Uterus (tissue), 4 donors: ENCODE measurements around the gene SNTG2. TPM values are rescaled to one million over a fixed set of nuclear protein-coding genes. Genes with fewer than 3 reads are reported as not detected.

Source experiments
- DNase-seq, 2 donors: peaks; one replicate each; pipeline ENCODE4 v3.0.0-alpha.2; 2019 to 2020
- H3K27ac ChIP-seq, 2 donors: fragments of 200-600 bp; sonication (generic); 1 replicate in 1 of 2; 2 replicates in 1 of 2; pipeline ENCODE4 v1.5.1; 2016 to 2018
- H3K27me3 ChIP-seq, 2 donors: fragments of 200-600 bp; sonication (generic); one replicate each; pipeline ENCODE4 v1.5.1; 2018 to 2019; ENCODE audit warnings: control low read depth in 1 of 2
- H3K36me3 ChIP-seq, 2 donors: fragments of 200-600 bp; sonication (generic); one replicate each; pipeline ENCODE4 v1.5.1; 2019; ENCODE audit warnings: control low read depth in 1 of 2
- H3K4me1 ChIP-seq, 2 donors: fragments of 200-600 bp; sonication (generic); one replicate each; pipeline ENCODE4 v1.5.1; 2018 to 2019; ENCODE audit warnings: control low read depth in 1 of 2
- H3K4me3 ChIP-seq, 2 donors: fragments of 200-600 bp; sonication (generic); 1 replicate in 1 of 2; 2 replicates in 1 of 2; pipeline ENCODE4 v1.5.1; 2018 to 2019; ENCODE audit warnings: mild to moderate bottlenecking in 1 of 2
- H3K9me3 ChIP-seq, 2 donors: fragments of 200-600 bp; sonication (generic); one replicate each; pipeline ENCODE4 v1.5.1; 2019; ENCODE audit warnings: control low read depth in 1 of 2
- POLR2A ChIP-seq, 2 donors: fragments of 450-650 bp; IDR thresholded peaks; one replicate each; pipeline ENCODE4 v1.6.1; 2016; ENCODE audit warnings: antibody characterized with exemption in 2 of 2, mild to moderate bottlenecking in 1 of 2, moderate library complexity in 1 of 2
- intact Hi-C: fragments of 100-400 bp; cut with DNase I; formaldehyde crosslinking; loops from one replicate; pipeline ENCODE4 v1.15.1; 2023; ENCODE audit warnings: low total_unique reads
- total RNA-seq, 4 donors: library from RNA; depleted of rRNA in 3 of 4; stranded (reverse); fragments of >200 nt in 3 of 4; gene quantifications; one replicate each; pipeline versions ENCODE4 v1.1.0 to v1.2.4, GENCODE V29; 2014 to 2023
- TF ChIP-seq, protein P1 (sequence below), 4 experiments: fragments of 200-600 bp in 2 of 4; fragments of 450-650 bp in 2 of 4; sonication (generic) in 2 of 4; IDR thresholded peaks; one replicate each; pipeline ENCODE4 v1.5.1; 2016 to 2019; ENCODE audit warnings: antibody characterized with exemption in 4 of 4, mild to moderate bottlenecking in 2 of 4, moderate library complexity in 1 of 4
- donor health status: DM: yes; HTN: yes; CAD: no.

The SNTG2 gene
- total RNA-seq, 4 donors from 2014 or later, result 3.2 to 46.2 (median 31.4) TPM

DNA sequence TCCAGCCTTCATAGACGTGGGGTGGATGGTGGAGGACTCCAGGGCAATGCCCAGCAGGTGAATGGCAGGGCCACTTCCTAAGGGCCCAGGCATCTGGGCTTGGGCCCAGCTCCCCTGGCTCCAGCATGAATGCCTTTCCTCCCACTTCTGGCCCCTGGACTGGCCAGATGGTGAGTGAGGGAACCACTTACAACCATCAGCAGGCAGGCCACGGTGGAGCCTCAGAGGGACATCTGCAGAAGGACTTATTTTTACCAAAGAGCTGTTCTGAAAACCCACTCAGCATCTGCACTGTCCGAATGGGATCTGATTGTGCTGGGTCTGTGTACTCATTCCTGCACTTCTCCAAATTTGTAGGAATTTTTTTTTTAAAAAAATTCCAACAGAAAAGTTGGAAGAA is 69.6 kb downstream of the SNTG2 start:
- Histone ChIP-seq H3K27ac (no peak overlapping the region), H3K4me1 (no peaks in the 10 kb centered on the region), H3K36me3 (no peaks in the 10 kb centered on the region), H3K9me3 (no peaks in the 10 kb centered on the region), H3K27me3 (no peaks in the 10 kb centered on the region), H3K4me3 (no peak overlapping the region)
- intact Hi-C loops, result no loop called here
- no peak for DNase-seq
- TF ChIP-seq POLR2A (IDR thresholded peaks at IDR 0.05), result no peak
- TF ChIP-seq, protein P1, sequence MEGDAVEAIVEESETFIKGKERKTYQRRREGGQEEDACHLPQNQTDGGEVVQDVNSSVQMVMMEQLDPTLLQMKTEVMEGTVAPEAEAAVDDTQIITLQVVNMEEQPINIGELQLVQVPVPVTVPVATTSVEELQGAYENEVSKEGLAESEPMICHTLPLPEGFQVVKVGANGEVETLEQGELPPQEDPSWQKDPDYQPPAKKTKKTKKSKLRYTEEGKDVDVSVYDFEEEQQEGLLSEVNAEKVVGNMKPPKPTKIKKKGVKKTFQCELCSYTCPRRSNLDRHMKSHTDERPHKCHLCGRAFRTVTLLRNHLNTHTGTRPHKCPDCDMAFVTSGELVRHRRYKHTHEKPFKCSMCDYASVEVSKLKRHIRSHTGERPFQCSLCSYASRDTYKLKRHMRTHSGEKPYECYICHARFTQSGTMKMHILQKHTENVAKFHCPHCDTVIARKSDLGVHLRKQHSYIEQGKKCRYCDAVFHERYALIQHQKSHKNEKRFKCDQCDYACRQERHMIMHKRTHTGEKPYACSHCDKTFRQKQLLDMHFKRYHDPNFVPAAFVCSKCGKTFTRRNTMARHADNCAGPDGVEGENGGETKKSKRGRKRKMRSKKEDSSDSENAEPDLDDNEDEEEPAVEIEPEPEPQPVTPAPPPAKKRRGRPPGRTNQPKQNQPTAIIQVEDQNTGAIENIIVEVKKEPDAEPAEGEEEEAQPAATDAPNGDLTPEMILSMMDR (IDR thresholded peaks at IDR 0.05), result no peak

DNA sequence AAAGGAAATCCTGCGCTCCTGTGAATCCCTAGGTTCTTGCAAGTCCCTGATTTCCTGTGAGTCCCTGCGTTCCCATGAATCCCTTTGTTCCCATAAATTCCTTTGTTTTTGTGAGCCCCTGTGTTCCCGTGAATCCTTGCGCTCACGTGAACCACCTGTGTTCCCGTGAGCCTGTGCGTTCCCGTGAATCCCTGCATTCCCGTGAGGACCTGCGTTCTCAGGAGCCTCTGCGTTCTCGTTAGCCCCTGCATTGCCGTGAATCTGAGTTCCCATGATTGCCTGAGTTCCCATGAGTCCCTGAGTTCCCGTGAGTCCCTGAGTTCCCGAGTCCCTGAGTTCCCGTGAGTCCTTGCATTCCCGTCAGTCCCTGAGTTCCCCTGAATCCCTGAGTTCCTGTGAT is 71.5 kb downstream of the SNTG2 start:
- DNase-seq, result no peak
- intact Hi-C loops, result no loop called here
- H3K27me3 ChIP-seq, result no peaks in the 10 kb centered on the region

DNA sequence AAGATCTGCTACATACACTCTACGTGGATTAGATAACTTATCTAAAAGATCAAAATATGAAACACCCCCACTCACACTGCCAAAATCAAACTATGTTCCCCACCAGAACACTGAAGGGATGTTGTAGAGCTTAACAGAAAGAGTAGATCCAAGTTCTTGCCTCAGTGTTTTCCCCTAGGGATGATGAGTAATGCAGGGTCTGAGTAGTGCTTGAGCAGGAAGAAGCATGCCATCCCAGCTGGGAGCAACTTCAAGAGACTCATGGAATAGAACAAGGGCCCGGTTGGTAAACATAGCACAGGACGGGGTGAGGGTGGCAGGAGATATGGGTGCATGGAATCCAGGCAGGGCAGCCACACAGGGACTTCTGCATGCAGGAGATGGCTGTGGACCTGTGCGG is 74.3 kb downstream of the SNTG2 start:
- no peaks in the 10 kb centered on the region for H3K9me3 ChIP-seq
- no peak overlapping the region for H3K27ac ChIP-seq
- DNase-seq, result no peak
- intact Hi-C loops, result no loop called here
- no peaks in the 10 kb centered on the region for H3K27me3 ChIP-seq
- no peak overlapping the region for H3K4me3 ChIP-seq
- no peaks in the 10 kb centered on the region for H3K36me3 ChIP-seq
- TF ChIP-seq, protein P1 (IDR thresholded peaks at IDR 0.05), result no peak
- TF ChIP-seq POLR2A (IDR thresholded peaks at IDR 0.05), result no peak
- no peaks in the 10 kb centered on the region for H3K4me1 ChIP-seq

More for the DNA sequence above, 71.5 kb downstream of the SNTG2 start:
- H3K9me3 ChIP-seq, result no peaks in the 10 kb centered on the region
- no peak overlapping the region for H3K27ac ChIP-seq
- no peak for TF ChIP-seq POLR2A (IDR thresholded peaks at IDR 0.05)
- TF ChIP-seq, protein P1 (IDR thresholded peaks at IDR 0.05), result no peak
- no peak overlapping the region for H3K4me3 ChIP-seq
- no peaks in the 10 kb centered on the region for H3K36me3 ChIP-seq
- H3K4me1 ChIP-seq, result no peaks in the 10 kb centered on the region

DNA sequence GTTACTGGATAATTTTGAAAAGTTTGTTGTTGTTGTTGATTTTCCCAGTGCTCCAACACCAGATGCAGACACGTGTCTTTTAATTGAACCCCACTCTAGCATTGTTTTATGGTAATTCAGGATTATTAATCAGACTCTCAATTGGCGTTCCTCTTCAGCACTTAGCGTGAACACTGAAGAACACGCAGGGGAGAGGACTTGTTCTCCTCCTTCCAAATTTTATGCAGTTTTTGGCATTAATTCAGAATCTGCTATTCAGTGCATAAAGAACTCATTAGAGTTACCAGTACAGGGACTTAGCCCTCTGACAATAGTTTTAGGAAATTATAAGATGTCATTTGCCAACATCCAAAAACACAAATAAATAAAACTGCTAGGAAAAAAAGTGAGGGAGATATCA is 75.5 kb downstream of the SNTG2 start:
- no peaks in the 10 kb centered on the region for H3K4me1 ChIP-seq
- DNase-seq, result no peak
- H3K36me3 ChIP-seq, result no peaks in the 10 kb centered on the region
- no peaks in the 10 kb centered on the region for H3K27me3 ChIP-seq
- H3K27ac ChIP-seq, result no peak overlapping the region
- H3K4me3 ChIP-seq, result no peak overlapping the region
- intact Hi-C loops, result no loop called here
- TF ChIP-seq POLR2A (IDR thresholded peaks at IDR 0.05), result no peak
- TF ChIP-seq, protein P1 (IDR thresholded peaks at IDR 0.05), result no peak
- no peaks in the 10 kb centered on the region for H3K9me3 ChIP-seq

DNA sequence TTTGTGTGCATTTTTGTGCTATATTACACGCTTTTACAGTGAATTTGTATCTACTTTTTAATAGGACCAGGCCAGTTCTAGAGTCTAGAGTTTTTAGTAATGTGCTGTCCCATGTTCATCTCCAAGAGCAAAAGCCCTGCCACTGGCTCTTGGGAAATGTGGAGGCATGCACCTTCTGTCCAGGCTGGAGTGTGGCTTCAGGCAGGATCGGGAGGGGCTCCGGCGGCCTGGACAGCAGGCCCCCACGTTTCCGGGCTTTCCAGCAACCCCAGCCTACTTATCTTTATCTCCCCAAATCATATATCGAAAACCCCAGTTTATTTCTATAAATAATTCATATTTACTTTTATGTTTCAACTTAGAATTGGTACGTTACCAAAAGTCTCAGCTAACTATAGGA is 78.2 kb downstream of the SNTG2 start:
- H3K27me3 ChIP-seq, result no peaks in the 10 kb centered on the region
- H3K4me1 ChIP-seq, result no peaks in the 10 kb centered on the region
- H3K9me3 ChIP-seq, result no peaks in the 10 kb centered on the region
- no peak for TF ChIP-seq POLR2A (IDR thresholded peaks at IDR 0.05)
- TF ChIP-seq, protein P1 (IDR thresholded peaks at IDR 0.05), result no peak
- intact Hi-C loops, result no loop called here
- no peak overlapping the region for H3K27ac ChIP-seq
- H3K4me3 ChIP-seq, result no peak overlapping the region
- H3K36me3 ChIP-seq, result no peaks in the 10 kb centered on the region
- no peak for DNase-seq
